ENCODE results near the gene PLCXD1.
"Not testable (repeated sequence)": the region's sequence is repeated elsewhere in the genome, so short reads cannot be mapped to it uniquely, and the experiment has no call there.

The PLCXD1 gene

GRCh38 chrX:264634-265455 is 16.3 kb upstream of the PLCXD1 start:
- DNase-seq: no peak

DNA sequence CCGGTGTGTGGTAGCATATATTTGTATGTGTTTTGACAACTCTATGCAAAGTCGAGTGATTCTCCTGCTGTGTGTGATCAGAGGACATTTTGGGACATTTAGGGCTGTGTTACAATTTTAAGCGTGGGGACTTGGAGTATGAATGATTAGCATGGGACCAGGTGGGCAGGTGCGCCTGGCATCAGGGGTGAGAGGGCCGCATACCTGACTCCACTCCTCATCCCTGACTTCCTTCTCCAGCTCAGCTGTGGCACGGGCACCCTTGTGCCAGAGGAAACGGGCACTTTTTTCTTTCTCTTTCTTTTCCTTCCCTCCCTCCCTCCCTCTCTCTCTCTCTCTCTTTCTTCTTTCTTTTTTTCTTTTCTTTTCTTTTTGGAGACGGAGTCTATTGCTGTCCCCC is 15.7 kb upstream of the PLCXD1 start:
- DNase-seq: no peak

GRCh38 chrX:267771-268261 is 13.4 kb upstream of the PLCXD1 start:
- DNase-seq: no peak

DNA sequence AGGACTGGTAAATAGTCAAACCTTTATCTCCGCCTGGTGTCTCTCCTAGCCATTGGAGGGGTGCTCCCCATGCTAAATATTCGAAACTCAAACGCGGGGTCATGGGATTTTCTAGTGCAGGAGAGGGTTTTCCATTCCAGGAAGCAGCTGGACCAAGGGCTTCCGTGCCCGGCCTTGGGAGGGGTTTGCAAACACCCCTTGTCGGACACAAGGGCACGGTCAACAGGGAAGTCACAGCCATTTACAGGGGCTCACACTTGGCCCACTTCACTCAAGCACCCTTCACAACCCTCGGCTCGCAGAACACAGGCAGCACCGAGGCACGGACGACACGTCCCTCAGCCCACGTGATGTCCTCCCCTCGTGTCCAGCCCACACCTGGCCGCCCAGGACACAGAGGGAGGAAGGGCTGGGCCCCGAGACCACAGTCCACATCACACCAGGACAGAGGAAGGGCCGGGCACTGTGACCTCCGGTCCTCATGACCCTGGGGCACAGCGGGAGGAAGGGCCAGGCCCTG is 10.3 kb upstream of the PLCXD1 start:
- no peak for DNase-seq

GRCh38 chrX:274904-275475 is 6.2 kb upstream of the PLCXD1 start:
- DNase-seq: no peak

- no peak for DNase-seq
Observed at GRCh38 chrX:275476-275966, 5.7 kb upstream of the PLCXD1 start.

GRCh38 chrX:275967-276580 is 5.1 kb upstream of the PLCXD1 start:
- DNase-seq: no peak

GRCh38 chrX:276581-277201 is 4.5 kb upstream of the PLCXD1 start:
- DNase-seq: no peak

DNA sequence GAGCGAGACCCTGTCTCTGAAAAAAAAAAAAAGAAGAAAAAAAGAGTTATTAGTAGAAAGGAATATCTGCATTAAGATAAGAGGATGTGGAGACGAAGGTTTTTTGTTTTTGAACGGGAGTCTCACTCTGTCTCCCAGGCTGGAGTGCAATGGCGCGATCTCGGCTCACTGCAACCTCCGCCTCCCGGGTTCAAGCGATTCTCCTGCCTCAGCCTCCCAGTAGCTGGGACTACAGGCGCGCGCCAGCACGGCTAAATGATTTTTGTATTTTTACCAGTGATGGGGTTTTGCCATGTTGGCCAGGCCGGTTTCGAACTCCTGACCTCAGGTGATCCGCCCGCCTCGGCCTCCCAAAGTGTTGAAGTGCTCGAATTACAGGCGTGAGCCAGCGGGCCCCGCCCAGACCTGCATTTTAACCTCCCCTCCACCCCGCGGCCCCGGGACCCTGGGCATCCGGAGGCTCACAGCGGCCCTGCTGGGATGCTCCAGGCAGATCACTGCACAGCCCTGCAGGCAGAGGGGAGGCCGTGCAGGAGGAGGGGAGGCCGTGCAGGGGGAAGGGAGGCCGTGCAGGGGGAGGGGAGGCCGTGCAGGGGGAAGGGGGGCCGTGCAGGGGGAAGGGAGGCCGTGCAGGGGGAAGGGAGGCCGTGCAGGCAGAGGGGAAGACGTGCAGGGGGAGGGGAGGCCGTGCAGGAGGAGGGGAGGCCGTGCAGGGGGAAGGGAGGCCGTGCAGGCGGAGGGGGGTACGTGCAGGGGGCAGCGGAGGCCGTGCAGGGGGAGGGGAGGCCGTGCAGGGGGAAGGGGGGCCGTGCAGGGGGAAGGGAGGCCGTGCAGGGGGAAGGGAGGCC is 1.2 kb upstream of the PLCXD1 start:
- DNase-seq: not testable (repeated sequence)

- not testable (repeated sequence) for DNase-seq
Observed at GRCh38 chrX:280722-281121, 459 bp upstream of the PLCXD1 start.

DNA sequence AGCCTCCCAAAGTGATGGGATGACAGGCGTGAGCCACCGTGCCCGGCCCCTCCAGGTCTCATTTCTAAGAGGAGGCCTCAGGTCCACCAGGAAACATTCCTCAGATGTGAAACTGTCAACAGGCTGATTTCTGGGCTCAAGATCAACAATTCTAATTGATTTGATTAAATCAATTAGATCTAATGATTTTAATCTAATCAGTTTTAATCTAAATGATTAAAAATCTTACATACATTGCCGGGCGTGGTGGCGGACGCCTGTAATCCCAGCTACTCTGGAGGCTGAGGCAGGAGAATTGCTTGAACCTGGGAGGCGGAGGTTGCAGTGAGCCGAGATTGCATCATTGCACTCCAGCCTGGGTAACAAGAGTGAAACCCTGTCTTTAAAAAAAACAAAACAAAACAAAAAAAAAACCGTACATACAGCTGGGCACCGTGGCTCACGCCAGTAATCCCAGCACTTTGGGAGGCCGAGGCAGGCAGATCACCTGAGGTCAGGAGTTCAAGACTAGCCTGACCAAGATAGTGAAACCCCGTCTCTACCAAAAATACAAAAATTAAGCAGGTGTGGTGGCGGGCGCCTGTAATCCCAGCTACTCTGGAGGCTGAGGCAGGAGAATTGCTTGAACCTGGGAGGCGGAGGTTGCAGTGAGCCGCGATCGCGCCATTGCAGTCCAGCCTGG is 960 bp downstream of the PLCXD1 start:
- DNase-seq: not testable (repeated sequence)

DNA sequence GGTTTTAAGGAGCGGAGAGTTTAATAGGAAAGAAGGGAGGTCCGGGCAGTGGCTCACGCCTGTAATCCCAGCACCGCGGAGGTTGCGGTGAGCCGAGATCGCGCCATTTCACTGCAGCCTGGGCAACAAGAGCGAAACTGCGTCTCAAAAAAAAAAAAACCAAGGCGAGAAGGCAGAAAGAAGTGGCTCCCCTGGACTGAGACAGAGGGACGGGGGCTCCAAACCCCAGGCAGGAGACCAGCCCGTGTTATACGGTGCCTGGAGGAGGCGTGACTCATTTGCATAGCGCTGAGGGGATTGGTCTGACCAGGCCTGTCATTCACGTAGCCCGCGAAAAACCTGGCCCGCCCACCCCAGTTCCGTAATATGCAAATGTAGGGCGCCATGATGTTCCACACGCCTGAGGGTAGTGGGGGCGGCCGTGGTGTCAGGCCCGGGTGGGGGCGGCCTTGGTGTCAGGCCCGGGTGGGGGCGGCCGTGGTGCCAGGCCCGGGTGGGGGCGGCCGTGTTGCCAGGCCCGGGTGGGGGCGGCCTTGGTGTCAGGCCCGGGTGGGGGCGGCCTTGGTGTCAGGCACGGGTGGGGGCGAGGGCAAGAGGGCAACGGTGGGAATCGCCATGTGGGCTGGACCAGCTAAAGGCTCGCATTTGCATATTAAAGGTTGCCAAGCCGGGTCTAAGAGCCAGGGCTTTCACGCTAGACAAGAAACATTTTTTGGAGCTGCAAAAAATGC is 2.1 kb downstream of the PLCXD1 start:
- no peak for DNase-seq

DNA sequence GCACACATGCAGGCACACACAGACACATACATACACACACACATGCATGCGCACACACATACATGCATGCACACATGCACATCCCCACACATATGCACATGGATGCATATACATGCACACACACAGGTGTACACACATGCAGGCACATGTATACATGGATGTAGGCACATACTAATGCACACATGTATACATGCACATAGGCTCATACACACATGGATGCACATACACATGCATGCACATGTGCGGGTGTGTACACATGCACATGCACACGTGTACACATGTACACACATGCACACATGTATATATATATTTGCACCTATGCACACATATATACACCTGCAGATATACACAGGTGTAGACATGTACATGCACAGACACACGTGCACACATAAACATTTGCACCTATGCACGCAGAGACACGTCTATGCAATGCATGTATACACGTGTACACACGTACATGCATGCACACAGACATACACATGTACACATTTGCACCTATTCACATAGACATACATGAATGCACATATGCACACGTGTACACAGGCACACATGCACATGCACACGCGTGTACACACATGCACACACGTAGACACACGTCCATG is 4.0 kb downstream of the PLCXD1 start:
- DNase-seq: no peak

DNA sequence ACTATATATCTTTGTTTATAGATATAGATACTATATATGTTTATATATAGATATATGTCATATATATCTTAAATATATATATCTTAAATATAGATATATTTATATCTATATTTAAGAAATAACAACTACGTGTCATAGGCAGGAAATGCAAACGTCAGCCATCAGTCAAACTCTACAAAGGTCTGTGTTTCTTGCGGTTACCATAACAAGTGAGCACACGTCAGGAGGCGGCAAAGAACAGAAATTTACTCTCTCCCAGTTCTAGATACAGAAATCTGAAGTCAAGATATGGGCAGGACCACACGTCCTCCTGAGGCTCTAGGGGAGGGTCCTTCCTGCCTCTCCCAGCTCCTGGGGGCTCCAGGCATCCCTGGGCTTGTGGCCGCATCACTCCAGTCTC is 6.5 kb downstream of the PLCXD1 start:
- no peak for DNase-seq

- no peak for DNase-seq
Observed at GRCh38 chrX:288561-288991, 7.4 kb downstream of the PLCXD1 start.

DNA sequence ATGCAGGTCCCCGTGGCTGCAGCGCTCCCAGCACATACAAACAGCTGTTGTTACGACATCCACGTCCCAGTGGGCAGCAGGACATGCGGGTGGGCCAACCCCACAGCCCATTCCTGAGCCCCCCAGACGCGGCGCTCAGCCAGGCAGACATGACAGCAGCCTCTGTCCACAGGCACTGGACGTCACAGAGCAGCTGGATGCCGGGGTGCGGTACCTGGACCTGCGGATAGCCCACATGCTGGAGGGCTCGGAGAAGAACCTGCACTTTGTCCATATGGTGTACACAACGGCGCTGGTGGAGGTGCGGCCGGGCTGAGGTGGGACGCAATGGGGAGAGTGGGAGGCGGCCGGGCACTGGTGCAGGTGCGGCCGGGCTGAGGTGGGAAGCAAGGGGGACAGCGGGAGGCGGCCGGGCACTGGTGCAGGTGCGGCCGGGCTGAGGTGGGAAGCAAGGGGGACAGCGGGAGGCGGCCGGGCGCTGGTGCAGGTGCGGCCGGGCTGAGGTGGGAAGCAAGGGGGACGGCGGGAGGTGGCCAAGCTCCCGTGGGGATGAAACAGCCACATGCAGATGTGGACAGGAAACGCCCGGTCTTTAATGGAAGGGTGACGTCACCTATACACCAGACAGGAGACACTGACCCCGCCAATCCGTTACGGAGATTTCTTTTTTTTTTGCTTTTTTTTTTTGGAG is 9.4 kb downstream of the PLCXD1 start:
- DNase-seq: no peak

DNA sequence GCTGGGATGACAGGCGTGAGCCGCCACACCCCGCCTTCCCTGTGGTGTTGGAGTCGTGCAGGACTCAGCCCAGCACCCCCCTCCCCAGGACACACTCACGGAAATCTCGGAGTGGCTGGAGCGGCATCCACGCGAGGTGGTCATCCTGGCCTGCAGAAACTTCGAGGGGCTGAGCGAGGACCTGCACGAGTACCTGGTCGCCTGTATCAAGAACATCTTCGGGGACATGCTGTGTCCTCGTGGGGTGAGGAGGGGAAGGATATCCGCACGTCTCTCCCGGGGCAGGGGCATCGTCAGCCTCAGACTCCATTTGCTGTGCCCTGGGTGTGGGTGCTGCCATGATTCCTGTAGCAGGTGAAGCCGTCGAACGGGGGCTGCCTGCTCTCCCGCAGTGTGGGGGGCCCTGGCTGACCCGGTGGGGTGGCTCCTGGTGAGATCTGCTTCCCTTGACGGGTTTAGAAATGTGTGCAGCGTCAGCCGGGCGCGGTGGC is 10.3 kb downstream of the PLCXD1 start:
- DNase-seq: no peak

- no peak for DNase-seq
Observed at GRCh38 chrX:292900-293897, 12.0 kb downstream of the PLCXD1 start.
